LHCN-M2 (cell line): ENCODE data around the gene CWC22. TPM values are rescaled to one million over a fixed set of nuclear protein-coding genes. Genes with fewer than 3 reads are reported as not detected.
"Not testable (repeated sequence)": the region's sequence is repeated elsewhere in the genome, so short reads cannot be mapped to it uniquely, and the experiment has no call there.

Experiments used
- DNase-seq: peaks from one replicate; pipeline ENCODE4 v3.0.0-alpha.2; 2012; ENCODE audit warnings: low read depth
- total RNA-seq: library from RNA; depleted of rRNA; stranded (reverse); fragments of >200 nt; gene quantifications from 2 replicates; pipeline ENCODE4 v1.2.3, GENCODE V29; 2014

Gene CWC22
- total RNA-seq, 1 experiment from 2014 or later: 16.8 TPM

GRCh38 chr2:180003559-180003958, 3.5 kb downstream of the CWC22 start:
- no peak for DNase-seq

- no peak for DNase-seq
These were observed 4.0 kb downstream of the CWC22 start for GRCh38 chr2:180003073-180003472.

GRCh38 chr2:180002198-180002770, 4.8 kb downstream of the CWC22 start:
- DNase-seq: no peak

GRCh38 chr2:180001726-180002125, 5.4 kb downstream of the CWC22 start:
- DNase-seq: no peak

GRCh38 chr2:180000434-180000833, 6.7 kb downstream of the CWC22 start:
- peak; percentile 42 for DNase-seq

GRCh38 chr2:179999000-179999399, 8.1 kb downstream of the CWC22 start:
- DNase-seq: no peak

GRCh38 chr2:179995741-179996515, 11.2 kb downstream of the CWC22 start:
- no peak for DNase-seq

- DNase-seq: peak; percentile 14
These were observed 15.8 kb downstream of the CWC22 start for GRCh38 chr2:179991344-179991743.

- DNase-seq: no peak
These were observed 16.3 kb downstream of the CWC22 start for GRCh38 chr2:179990676-179991317.

- no peak for DNase-seq
These were observed 19.2 kb downstream of the CWC22 start for GRCh38 chr2:179987916-179988315.

GRCh38 chr2:179985163-179985820, 21.8 kb downstream of the CWC22 start:
- no peak for DNase-seq

GRCh38 chr2:179983250-179983932, 23.7 kb downstream of the CWC22 start:
- DNase-seq: no peak

- DNase-seq: peak; percentile 82
These were observed 26.0 kb downstream of the CWC22 start for GRCh38 chr2:179981085-179981484.

GRCh38 chr2:179974761-179975160, 32.3 kb downstream of the CWC22 start:
- DNase-seq: peak; percentile 75

- no peak for DNase-seq
These were observed 40.2 kb downstream of the CWC22 start for GRCh38 chr2:179966778-179967394.

GRCh38 chr2:179965291-179966258, 41.5 kb downstream of the CWC22 start:
- DNase-seq: no peak

GRCh38 chr2:179963626-179964025, 43.5 kb downstream of the CWC22 start:
- peak; percentile 36 for DNase-seq

- not testable (repeated sequence) for DNase-seq
These were observed 48.8 kb downstream of the CWC22 start for GRCh38 chr2:179958251-179958650.

- DNase-seq: no peak
These were observed 53.1 kb downstream of the CWC22 start for GRCh38 chr2:179954026-179954425.

GRCh38 chr2:179953359-179953758, 53.7 kb downstream of the CWC22 start:
- DNase-seq: no peak
